Keratinocyte (primary cell): ENCODE data around the gene CRYGS. TPM values are rescaled to one million over a fixed set of nuclear protein-coding genes. Genes with fewer than 3 reads are reported as not detected.

ENCODE experiments used
- DNase-seq: peaks from one replicate; pipeline ENCODE4 v3.0.0-alpha.2; 2011; ENCODE audit warnings: low read depth, missing footprints, low spot score
- FAIRE-seq: peaks from 2 replicates; lab custom pipeline; 2011; peaks lifted over from hg19 to GRCh38; lab: Jason Lieb, UNC
- H2AFZ ChIP-seq: 2 replicates; pipeline ENCODE4 v1.6.0; 2012; ENCODE audit warnings: low read length, control low read depth, inconsistent platforms; ENCODE audit not compliant: control insufficient read depth
- H3K27ac ChIP-seq: 2 replicates; pipeline ENCODE4 v1.5.1; 2011; ENCODE audit warnings: low read length; ENCODE audit not compliant: control insufficient read depth, insufficient read depth
- H3K27me3 ChIP-seq: 3 replicates; pipeline ENCODE4 v1.6.0; 2011; ENCODE audit warnings: low read length; ENCODE audit not compliant: control insufficient read depth, insufficient read depth; ENCODE audit errors: extremely low read depth
- H3K36me3 ChIP-seq, 2 experiments: 2 replicates in 1 of 2; 3 replicates in 1 of 2; pipeline ENCODE4 v1.5.1; 2011; ENCODE audit warnings: low read length in 2 of 2, mild to moderate bottlenecking in 1 of 2; ENCODE audit not compliant: control insufficient read depth in 2 of 2, insufficient read depth in 2 of 2; ENCODE audit errors: extremely low read depth in 1 of 2
- H3K4me1 ChIP-seq: 3 replicates; pipeline ENCODE4 v1.5.1; 2011; ENCODE audit warnings: low read length; ENCODE audit not compliant: control insufficient read depth, insufficient read depth; ENCODE audit errors: extremely low read depth
- H3K4me2 ChIP-seq: 3 replicates; pipeline ENCODE4 v1.6.0; 2011; ENCODE audit warnings: low read depth, low read length; ENCODE audit not compliant: control insufficient read depth, insufficient read depth; ENCODE audit errors: extremely low read depth
- H3K4me3 ChIP-seq, 3 experiments: fragments of 200-600 bp in 1 of 3; sonication (generic) in 1 of 3; 2 replicates in 2 of 3; 3 replicates in 1 of 3; pipeline ENCODE4 v1.5.1; 2011 to 2016; ENCODE audit warnings: low read length in 3 of 3, mild to moderate bottlenecking in 3 of 3, control low read depth in 2 of 3, inconsistent platforms in 1 of 3, low read depth in 1 of 3, mixed read lengths in 1 of 3, mixed run types in 1 of 3, moderate library complexity in 1 of 3; ENCODE audit not compliant: control insufficient read depth in 2 of 3, insufficient read depth in 2 of 3; ENCODE audit errors: extremely low read depth in 1 of 3
- H3K79me2 ChIP-seq: 2 replicates; pipeline ENCODE4 v1.6.0; 2012; ENCODE audit warnings: low read length; ENCODE audit not compliant: control insufficient read depth, insufficient read depth
- H3K9ac ChIP-seq: 3 replicates; pipeline ENCODE4 v1.6.0; 2011; ENCODE audit warnings: low read length; ENCODE audit not compliant: control insufficient read depth, insufficient read depth; ENCODE audit errors: extremely low read depth
- H3K9me1 ChIP-seq: 3 replicates; pipeline ENCODE4 v1.6.0; 2011; ENCODE audit warnings: low read length; ENCODE audit not compliant: control insufficient read depth, insufficient read depth; ENCODE audit errors: extremely low read depth
- H3K9me3 ChIP-seq: 2 replicates; pipeline ENCODE4 v1.5.1; 2012; ENCODE audit warnings: low read depth, low read length; ENCODE audit not compliant: control insufficient read depth
- H4K20me1 ChIP-seq: 3 replicates; pipeline ENCODE4 v1.6.0; 2011; ENCODE audit warnings: low read length; ENCODE audit not compliant: control insufficient read depth, insufficient read depth; ENCODE audit errors: extremely low read depth
- EZH2 ChIP-seq: IDR thresholded peaks from one replicate; pipeline ENCODE4 v1.6.1; 2012; ENCODE audit warnings: inconsistent platforms, mild to moderate bottlenecking, low read length, moderate library complexity
- dilution Hi-C: fragments of 300-500 bp; cut with MboI; formaldehyde crosslinking; loops from one replicate; pipeline ENCODE4 v1.7.0; 2020; ENCODE audit warnings: low sequenced_read_pairs; ENCODE audit not compliant: extremely low pct_ligation_motif_present
- polyA plus RNA-seq, 5 experiments: library from polyadenylated mRNA; depleted of rRNA in 3 of 5; stranded (reverse) in 3 of 5; stranded (forward) in 1 of 5; unstranded in 1 of 5; fragments of >200 nt; gene quantifications; 1 replicate in 1 of 5; 2 replicates in 3 of 5; 3 replicates in 1 of 5; pipeline versions ENCODE4 v1.2.1 to v1.2.3, GENCODE V29; 2011 to 2012; ENCODE audit warnings: missing spikeins in 2 of 5, low read depth in 1 of 5, low replicate concordance in 1 of 5
- TF ChIP-seq, protein P1 (sequence below), 3 experiments: IDR thresholded peaks in 1 of 3; conservative IDR thresholded peaks in 1 of 3; optimal IDR thresholded peaks in 1 of 3; 2 replicates in 2 of 3; 3 replicates in 1 of 3; pipeline versions ENCODE3 to v1.5.1; 2011; ENCODE audit warnings: low read length in 3 of 3, mild to moderate bottlenecking in 3 of 3, moderate library complexity in 2 of 3, control low read depth in 1 of 3, inconsistent platforms in 1 of 3; ENCODE audit not compliant: insufficient read depth in 2 of 3; ENCODE audit errors: extremely low read depth in 1 of 3

CRYGS gene
- polyA plus RNA-seq, 1 donor (not counting 4 experiments of a cell fraction or from before 2014, with no cell fraction given): 3.4 TPM

- Histone ChIP-seq H3K9ac (peak overlapping the region; percentile 39), H3K9me1 (no peaks in the 10 kb centered on the region), H3K4me2 (peak overlapping the region; percentile 84), H3K4me3 (no peak overlapping the region), H2AFZ (no peak overlapping the region), H3K27me3 (no peaks in the 10 kb centered on the region), H3K27ac (peak overlapping the region; percentile 93), H3K36me3 (peaks cover 0 to 6% of the 10 kb centered on the region in 2 experiments), H3K4me1 (peaks cover 31% of the 10 kb centered on the region), H3K79me2 (no peaks in the 10 kb centered on the region), H4K20me1 (no peaks in the 10 kb centered on the region), H3K9me3 (no peaks in the 10 kb centered on the region)
- FAIRE-seq (peak; percentile 85), DNase-seq (peak; percentile 80)
- dilution Hi-C loops: no loop called here
- TF ChIP-seq, protein P1, sequence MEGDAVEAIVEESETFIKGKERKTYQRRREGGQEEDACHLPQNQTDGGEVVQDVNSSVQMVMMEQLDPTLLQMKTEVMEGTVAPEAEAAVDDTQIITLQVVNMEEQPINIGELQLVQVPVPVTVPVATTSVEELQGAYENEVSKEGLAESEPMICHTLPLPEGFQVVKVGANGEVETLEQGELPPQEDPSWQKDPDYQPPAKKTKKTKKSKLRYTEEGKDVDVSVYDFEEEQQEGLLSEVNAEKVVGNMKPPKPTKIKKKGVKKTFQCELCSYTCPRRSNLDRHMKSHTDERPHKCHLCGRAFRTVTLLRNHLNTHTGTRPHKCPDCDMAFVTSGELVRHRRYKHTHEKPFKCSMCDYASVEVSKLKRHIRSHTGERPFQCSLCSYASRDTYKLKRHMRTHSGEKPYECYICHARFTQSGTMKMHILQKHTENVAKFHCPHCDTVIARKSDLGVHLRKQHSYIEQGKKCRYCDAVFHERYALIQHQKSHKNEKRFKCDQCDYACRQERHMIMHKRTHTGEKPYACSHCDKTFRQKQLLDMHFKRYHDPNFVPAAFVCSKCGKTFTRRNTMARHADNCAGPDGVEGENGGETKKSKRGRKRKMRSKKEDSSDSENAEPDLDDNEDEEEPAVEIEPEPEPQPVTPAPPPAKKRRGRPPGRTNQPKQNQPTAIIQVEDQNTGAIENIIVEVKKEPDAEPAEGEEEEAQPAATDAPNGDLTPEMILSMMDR (optimal IDR thresholded peaks at IDR 0.05 in 1 of 3, IDR thresholded peaks at IDR 0.05 in 1 of 3, conservative IDR thresholded peaks at IDR 0.05 in 1 of 3; ENCODE audit: extremely low read depth in 1 of 3, insufficient read depth in 2 of 3, low read length in 3 of 3): no peak
- no peak for TF ChIP-seq EZH2
These were observed 45.8 kb upstream of the CRYGS start for GRCh38 chr3:186589856-186590579.

GRCh38 chr3:186589121-186589520 lies 44.9 kb upstream of the CRYGS start:
- H3K9me3 ChIP-seq: no peaks in the 10 kb centered on the region
- H2AFZ ChIP-seq: peak overlapping the region; percentile 41
- peaks cover 5 to 13% of the 10 kb centered on the region in 2 experiments for H3K36me3 ChIP-seq
- no peaks in the 10 kb centered on the region for H3K79me2 ChIP-seq
- peak overlapping the region; percentile 84 for H3K4me2 ChIP-seq
- peak overlapping the region in 2 of 3 experiments; percentile 22 to 36 for H3K4me3 ChIP-seq
- H4K20me1 ChIP-seq: no peaks in the 10 kb centered on the region
- dilution Hi-C loops: no loop called here
- TF ChIP-seq EZH2: no peak
- TF ChIP-seq, protein P1 (optimal IDR thresholded peaks at IDR 0.05 in 1 of 3, IDR thresholded peaks at IDR 0.05 in 1 of 3, conservative IDR thresholded peaks at IDR 0.05 in 1 of 3; ENCODE audit: extremely low read depth in 1 of 3, insufficient read depth in 2 of 3, low read length in 3 of 3): peak; percentile 32 to 43 (median 34)
- H3K27ac ChIP-seq: peak overlapping the region; percentile 93
- FAIRE-seq: no peak
- H3K4me1 ChIP-seq: peaks cover 31% of the 10 kb centered on the region
- no peaks in the 10 kb centered on the region for H3K9me1 ChIP-seq
- no peaks in the 10 kb centered on the region for H3K27me3 ChIP-seq
- H3K9ac ChIP-seq: peak overlapping the region; percentile 49
- no peak for DNase-seq
